T-helper 2 cell treated with Interferon-gamma antibody and Interleukin-4, amounts not matched to agents 5 μg/mL and 100 μg/mL, for 36 hours (primary cell): ENCODE results near the gene MED9.
"Not testable (repeated sequence)": the region's sequence is repeated elsewhere in the genome, so short reads cannot be mapped to it uniquely, and the experiment has no call there.

ENCODE experiments used
- DNase-seq: peaks from one replicate; pipeline ENCODE4 v3.0.0; 2021; ENCODE audit warnings: low spot score
- H3K27ac Mint-ChIP-seq: one replicate; pipeline ENCODE4 v1.8.0; 2021; ENCODE audit warnings: mild to moderate bottlenecking, mixed read lengths
- H3K27me3 Mint-ChIP-seq: one replicate; pipeline ENCODE4 v1.8.0; 2021; ENCODE audit warnings: low read depth, mixed read lengths
- H3K36me3 Mint-ChIP-seq: one replicate; pipeline ENCODE4 v1.8.0; 2021; ENCODE audit warnings: low read depth, mixed read lengths
- H3K4me1 Mint-ChIP-seq: one replicate; pipeline ENCODE4 v1.8.0; 2021; ENCODE audit warnings: low read depth, mixed read lengths
- H3K4me3 Mint-ChIP-seq: one replicate; pipeline ENCODE4 v1.8.0; 2022; ENCODE audit warnings: mild to moderate bottlenecking, moderate library complexity, mixed read lengths
- H3K9me3 Mint-ChIP-seq: one replicate; pipeline ENCODE4 v1.8.0; 2021; ENCODE audit warnings: mixed read lengths

Gene MED9, protein sequence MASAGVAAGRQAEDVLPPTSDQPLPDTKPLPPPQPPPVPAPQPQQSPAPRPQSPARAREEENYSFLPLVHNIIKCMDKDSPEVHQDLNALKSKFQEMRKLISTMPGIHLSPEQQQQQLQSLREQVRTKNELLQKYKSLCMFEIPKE

DNA sequence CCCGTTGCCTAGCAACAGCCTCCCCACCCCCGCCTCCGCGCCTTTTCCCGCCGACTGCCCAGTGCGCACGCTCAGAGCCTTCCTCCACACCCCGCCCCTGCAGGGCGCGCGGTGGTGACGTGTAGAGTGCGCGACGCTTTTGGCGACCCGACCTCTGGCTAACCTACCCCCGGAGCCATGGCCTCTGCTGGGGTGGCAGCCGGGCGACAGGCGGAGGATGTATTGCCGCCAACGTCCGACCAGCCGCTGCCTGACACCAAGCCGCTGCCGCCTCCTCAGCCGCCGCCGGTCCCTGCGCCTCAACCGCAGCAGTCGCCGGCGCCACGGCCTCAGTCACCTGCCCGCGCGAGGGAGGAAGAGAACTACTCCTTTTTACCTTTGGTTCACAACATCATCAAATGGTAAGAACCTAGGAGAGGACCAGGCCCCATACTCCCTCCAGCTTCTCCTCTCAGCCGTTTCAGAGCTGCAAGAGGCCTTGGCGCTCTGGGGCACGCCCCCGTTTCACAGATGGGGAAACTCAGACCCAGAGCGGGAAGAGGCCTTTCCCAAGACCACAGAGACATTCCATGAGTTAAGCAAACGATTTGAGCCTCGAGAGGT, at the start of gene MED9:
Gene MED9, plus strand, starts transcription at position 136 of the 603 bp plus-strand sequence. Its CDS starts 42 bp downstream, at position 178.
- Mint-ChIP-seq H3K4me3 (peak within 1 kb of the TSS; percentile 93), H3K4me1 (peaks cover 20% of the 10 kb centered on the region), H3K36me3 (peaks cover 12% of the 10 kb centered on the region), H3K27ac (peak within 1 kb of the TSS; percentile 89), H3K9me3 (no peaks in the 10 kb centered on the region), H3K27me3 (peaks cover 12% of the 10 kb centered on the region)
- DNase-seq = peak; percentile 92

DNA sequence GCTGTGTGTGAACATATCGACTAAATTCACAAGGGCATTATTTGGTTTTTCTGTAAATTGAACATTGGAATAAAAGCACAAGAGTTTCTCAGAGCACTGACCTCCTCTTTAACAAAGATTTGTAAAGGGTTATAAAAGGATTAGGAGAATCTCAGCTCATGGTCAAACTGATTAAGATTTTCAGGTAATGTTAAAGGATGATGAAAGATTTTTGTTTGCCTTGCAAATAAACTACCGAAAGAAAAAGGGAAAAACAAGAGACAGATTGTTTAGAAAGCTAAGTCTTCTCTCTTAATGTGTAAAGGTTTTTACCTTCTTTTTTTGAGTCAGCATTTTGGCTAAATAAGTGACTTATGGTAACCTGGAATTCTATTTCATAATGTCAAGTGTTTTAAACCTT, 47.6 kb upstream of the MED9 start:
- DNase-seq = no peak
- Mint-ChIP-seq H3K36me3 (no peaks in the 10 kb centered on the region), H3K4me1 (no peaks in the 10 kb centered on the region), H3K9me3 (no peaks in the 10 kb centered on the region), H3K27me3 (peaks cover 22% of the 10 kb centered on the region), H3K4me3 (no peak overlapping the region), H3K27ac (no peak overlapping the region)

DNA sequence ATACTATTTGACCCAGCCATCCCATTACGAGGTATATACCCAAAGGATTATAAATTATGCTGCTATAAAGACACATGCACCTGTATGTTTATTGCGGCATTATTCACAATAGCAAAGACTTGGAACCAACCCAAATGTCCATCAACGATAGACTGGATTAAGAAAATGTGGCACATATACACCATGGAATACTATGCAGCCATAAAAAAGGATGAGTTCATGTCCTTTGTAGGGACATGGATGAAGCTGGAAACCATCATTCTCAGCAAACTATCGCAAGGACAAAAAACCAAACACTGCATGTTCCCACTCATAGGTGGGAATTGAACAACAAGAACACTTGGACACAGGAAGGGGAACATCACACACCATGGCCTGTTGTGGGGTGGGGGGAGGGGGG, 45.9 kb upstream of the MED9 start:
- not testable (repeated sequence) for DNase-seq, H3K27ac Mint-ChIP-seq, H3K4me3 Mint-ChIP-seq, H3K9me3 Mint-ChIP-seq, H3K4me1 Mint-ChIP-seq, H3K36me3 Mint-ChIP-seq
- peaks cover 22% of the 10 kb centered on the region for H3K27me3 Mint-ChIP-seq

DNA sequence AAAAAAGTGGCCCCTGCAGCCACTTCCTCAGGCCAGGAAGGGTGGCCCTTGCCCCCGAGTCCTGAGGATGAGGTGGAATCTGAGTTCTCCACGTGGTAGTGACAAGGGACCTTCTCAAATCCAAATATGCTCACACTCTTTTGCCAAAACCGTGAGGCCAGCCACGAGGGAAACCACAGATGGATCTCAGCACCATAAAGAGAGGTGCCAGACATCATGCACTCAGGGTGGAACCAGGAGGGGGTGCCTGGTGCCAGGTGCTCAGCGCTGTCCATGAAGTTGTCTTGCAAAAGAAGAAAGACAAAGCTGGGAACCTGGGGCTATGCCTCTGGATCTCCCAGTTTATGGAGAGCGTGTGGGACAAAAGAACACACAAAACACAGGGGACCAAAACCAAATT, 45.2 kb upstream of the MED9 start:
- no peaks in the 10 kb centered on the region for H3K36me3 Mint-ChIP-seq
- H3K27ac Mint-ChIP-seq = no peak overlapping the region
- DNase-seq = no peak
- peaks cover 22% of the 10 kb centered on the region for H3K27me3 Mint-ChIP-seq
- no peaks in the 10 kb centered on the region for H3K4me1 Mint-ChIP-seq
- H3K4me3 Mint-ChIP-seq = no peak overlapping the region
- H3K9me3 Mint-ChIP-seq = no peaks in the 10 kb centered on the region

DNA sequence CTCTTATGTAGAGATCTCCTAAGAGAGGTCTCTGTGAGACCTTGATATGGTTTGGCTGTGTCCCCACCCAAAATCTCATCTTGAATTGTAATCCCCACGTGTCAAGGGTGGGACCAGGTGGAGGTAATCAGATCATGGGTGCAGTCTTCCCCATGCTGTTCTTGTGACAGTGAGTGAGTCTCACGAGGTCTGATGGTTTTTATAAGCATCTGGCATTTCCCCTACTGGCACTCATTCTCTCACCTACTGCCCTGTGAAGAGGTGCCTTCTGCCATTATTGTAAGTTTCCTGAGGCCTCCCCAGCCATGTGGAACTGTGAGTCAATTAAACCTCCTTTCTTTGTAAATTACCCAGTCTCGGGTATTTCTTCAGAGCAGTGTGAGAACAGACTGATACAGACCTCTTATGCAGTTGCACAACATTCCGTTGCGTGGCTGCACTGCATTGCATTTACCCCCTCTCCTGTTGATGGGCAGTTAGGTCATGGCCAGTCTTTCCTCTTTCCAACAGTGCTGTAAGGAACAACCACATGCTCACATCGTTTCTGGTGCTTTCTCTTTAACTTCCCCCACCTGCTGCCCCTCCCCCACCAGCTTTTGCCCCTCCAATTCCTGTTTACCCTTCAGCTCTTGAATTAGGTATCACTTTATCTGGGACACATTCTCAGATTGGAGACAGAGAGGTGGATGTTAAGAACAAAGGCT, 43.6 kb upstream of the MED9 start:
- DNase-seq = no peak
- peaks cover 21% of the 10 kb centered on the region for H3K27me3 Mint-ChIP-seq
- H3K36me3 Mint-ChIP-seq = no peaks in the 10 kb centered on the region
- H3K4me1 Mint-ChIP-seq = no peaks in the 10 kb centered on the region
- no peak overlapping the region for H3K27ac Mint-ChIP-seq
- H3K9me3 Mint-ChIP-seq = no peaks in the 10 kb centered on the region
- no peak overlapping the region for H3K4me3 Mint-ChIP-seq

DNA sequence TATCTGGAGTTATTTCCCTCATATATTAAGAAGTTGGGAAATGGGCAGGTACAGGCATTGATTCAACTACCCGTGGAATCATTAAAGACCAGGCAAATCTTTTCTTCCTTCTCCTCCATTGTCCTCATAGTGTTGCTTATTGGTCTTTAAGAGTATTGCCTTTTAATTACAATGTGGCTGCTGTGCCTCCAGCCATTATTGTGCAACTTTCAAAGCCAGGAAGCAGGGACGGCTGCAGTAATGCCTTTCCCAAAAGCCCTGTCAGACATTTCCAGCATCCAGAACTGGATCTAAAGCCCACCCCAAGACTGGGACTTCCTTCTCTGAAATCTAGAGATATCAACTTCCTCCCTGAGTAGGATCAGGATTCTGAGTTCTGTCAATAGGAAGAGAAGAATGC, 42.3 kb upstream of the MED9 start:
- Mint-ChIP-seq H3K36me3 (no peaks in the 10 kb centered on the region), H3K9me3 (no peaks in the 10 kb centered on the region), H3K27ac (no peak overlapping the region), H3K27me3 (peaks cover 11% of the 10 kb centered on the region), H3K4me3 (no peak overlapping the region), H3K4me1 (no peaks in the 10 kb centered on the region)
- DNase-seq = no peak

DNA sequence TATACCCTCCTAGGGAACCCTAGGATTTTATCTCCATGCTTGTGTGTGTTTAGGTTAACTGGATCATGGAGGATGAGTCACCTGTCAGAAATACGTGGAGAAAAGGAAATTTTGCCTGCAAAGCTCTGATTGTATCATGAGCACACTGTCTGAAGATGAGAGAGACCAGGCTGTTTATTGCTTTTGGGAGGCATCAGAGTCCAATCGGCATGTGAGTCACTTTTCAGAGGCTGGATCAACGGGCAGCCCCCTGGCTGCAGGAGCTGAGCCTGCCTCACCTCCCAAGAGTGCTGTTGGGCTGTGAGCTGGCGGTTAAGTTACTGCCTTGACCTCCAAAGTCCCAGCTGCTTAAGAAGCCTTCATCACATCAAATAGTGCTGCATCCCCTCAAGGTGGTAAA, 41.5 kb upstream of the MED9 start:
- H3K4me1 Mint-ChIP-seq = no peaks in the 10 kb centered on the region
- no peaks in the 10 kb centered on the region for H3K36me3 Mint-ChIP-seq
- H3K4me3 Mint-ChIP-seq = no peak overlapping the region
- H3K9me3 Mint-ChIP-seq = no peaks in the 10 kb centered on the region
- DNase-seq = no peak
- H3K27me3 Mint-ChIP-seq = peaks cover 6% of the 10 kb centered on the region
- H3K27ac Mint-ChIP-seq = no peak overlapping the region

DNA sequence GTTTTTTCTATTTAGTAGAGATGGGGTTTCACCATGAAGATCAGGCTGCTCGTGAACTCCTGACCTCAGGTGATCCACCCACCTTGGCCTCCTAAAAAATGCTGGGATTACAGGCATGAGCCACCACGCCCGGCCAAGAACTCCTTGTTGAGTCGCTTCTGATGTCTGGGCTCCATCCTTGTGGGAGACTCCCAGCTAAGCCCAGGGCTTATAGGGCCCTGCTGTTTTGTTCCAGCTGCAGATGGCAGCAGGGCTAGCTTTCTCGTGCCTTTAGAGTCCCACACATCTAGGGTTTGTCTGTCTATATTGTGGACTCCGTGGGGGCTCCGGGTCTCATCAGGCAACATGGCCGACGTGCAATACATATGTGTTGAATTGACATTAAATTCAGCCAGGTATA, 39.3 kb upstream of the MED9 start:
- H3K4me3 Mint-ChIP-seq = no peak overlapping the region
- no peak for DNase-seq
- no peaks in the 10 kb centered on the region for H3K36me3 Mint-ChIP-seq
- H3K27me3 Mint-ChIP-seq = peaks cover 4% of the 10 kb centered on the region
- no peak overlapping the region for H3K27ac Mint-ChIP-seq
- H3K4me1 Mint-ChIP-seq = no peaks in the 10 kb centered on the region
- H3K9me3 Mint-ChIP-seq = no peaks in the 10 kb centered on the region

DNA sequence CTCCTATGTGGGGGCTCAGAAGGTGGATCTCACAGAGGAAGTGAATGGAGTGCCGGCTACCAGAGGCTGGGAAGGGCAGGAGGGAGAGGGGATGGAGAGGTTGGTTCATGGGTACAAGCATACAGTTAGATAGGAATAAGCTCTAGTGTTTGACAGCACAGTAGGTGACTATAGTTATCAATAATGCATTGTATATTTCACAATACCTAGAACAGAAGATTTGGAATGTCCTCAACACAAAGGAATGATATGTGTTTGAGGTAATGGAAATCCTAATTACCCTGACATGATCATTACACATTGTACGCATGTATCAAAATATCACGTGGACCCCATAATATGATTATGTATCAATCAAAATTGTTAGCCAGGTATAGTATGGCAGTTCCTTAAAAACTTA, 38.9 kb upstream of the MED9 start:
- no peak overlapping the region for H3K27ac Mint-ChIP-seq
- no peaks in the 10 kb centered on the region for H3K4me1 Mint-ChIP-seq
- no peaks in the 10 kb centered on the region for H3K9me3 Mint-ChIP-seq
- H3K36me3 Mint-ChIP-seq = no peaks in the 10 kb centered on the region
- no peak for DNase-seq
- H3K27me3 Mint-ChIP-seq = peaks cover 4% of the 10 kb centered on the region
- no peak overlapping the region for H3K4me3 Mint-ChIP-seq

DNA sequence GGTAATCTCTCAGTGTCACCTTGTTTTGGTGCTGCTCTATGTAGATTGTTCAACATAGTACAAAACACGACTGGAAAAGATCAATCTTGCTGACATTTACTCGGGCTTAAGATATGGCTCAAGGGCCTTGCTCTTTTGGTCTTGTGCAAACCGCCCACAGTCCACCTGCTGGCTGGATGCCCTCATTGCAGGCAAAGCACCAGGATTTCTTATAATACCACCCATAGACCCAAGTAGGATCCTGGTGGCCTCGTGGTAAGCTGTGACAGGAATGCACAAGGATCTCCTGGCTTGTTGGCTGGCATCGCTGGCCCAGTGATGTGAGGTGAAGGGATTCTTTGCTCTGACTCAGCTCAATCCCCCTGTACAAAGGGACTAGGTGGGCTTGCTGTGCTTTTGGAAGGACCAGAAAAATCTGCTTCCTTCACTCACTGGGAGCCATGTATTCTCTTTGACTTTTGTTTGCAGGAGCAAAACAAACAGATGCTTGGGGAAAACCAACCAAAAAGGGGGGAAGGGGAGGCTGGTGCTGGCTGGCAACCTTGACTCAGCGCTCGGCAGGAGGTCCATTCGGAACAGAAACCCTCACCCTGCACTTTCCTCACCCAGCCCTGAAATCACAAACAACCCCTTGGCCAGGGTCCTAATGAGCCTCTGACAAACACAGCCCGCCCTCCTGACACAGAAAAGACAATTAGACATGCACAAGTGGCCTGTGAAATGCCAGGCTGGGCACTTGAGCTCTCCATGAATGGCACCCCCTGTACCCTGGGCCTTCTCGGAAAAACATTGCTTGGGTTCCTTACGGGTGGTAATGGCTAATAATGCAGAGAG, 36.6 kb upstream of the MED9 start:
- Mint-ChIP-seq H3K4me3 (no peak overlapping the region), H3K36me3 (no peaks in the 10 kb centered on the region), H3K27ac (no peak overlapping the region), H3K4me1 (no peaks in the 10 kb centered on the region), H3K27me3 (no peaks in the 10 kb centered on the region), H3K9me3 (no peaks in the 10 kb centered on the region)
- peak; percentile 57 for DNase-seq

DNA sequence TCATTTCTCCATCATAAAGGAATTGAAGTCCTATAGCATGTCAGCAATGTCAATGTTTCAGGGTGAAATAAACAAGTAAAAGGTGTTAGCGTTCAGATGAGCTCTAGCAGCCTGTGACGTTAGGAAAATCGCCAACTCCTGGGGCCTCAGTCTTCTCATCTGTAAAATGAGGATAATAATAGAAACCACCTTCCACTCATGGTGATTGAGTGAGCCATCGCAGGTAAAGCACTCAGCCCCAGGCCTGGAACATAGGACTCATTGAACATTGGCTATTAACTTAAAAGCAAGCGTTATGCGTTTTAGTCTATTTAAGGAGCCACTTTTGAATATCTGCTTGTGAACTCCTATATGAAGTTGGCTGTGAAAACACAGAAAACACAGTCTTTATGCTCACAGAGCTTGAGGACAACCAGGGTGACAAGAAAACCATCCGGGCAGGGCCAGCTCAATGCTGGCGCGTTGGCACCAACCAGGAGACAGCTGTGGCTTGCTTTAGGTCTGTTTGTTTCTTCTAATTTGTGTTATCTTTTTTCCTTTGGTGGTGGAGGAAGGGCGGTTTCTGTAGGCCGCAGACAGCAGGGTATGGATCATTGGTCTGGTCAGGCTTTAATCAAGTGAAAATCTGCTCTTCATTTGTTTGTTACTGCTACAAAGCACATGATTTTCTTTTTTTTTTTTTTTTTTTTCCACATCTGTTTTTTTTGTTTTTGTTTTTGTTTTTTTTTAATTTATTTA, 35.7 kb upstream of the MED9 start:
- H3K27ac Mint-ChIP-seq = no peak overlapping the region
- DNase-seq = no peak

DNA sequence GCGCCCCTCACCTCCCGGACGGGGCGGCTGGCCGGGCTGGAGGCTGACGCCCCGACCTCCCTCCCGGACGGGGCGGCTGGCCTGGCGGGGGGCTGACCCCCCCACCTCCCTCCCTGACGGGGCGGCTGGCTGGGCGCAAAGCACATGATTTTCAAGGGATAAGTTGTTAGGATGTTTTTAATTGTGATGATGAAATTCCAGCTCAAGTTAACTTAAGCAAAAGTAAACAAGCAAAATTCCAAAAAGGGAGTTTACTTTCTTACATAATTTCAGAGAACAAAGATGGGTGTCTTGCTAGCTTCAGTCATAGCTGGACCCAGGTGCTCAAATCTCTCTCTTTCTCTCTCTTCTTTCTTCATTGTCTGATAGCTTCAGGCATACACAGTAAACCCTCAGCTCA, 33.6 kb upstream of the MED9 start:
- no peaks in the 10 kb centered on the region for H3K27me3 Mint-ChIP-seq
- no peak for DNase-seq
- no peak overlapping the region for H3K27ac Mint-ChIP-seq
- no peak overlapping the region for H3K4me3 Mint-ChIP-seq
- H3K4me1 Mint-ChIP-seq = no peaks in the 10 kb centered on the region
- no peaks in the 10 kb centered on the region for H3K9me3 Mint-ChIP-seq
- H3K36me3 Mint-ChIP-seq = no peaks in the 10 kb centered on the region

More for the DNA sequence above, 35.7 kb upstream of the MED9 start:
- no peaks in the 10 kb centered on the region for H3K4me1 Mint-ChIP-seq
- no peaks in the 10 kb centered on the region for H3K9me3 Mint-ChIP-seq
- no peaks in the 10 kb centered on the region for H3K36me3 Mint-ChIP-seq
- H3K27me3 Mint-ChIP-seq = no peaks in the 10 kb centered on the region
- no peak overlapping the region for H3K4me3 Mint-ChIP-seq

DNA sequence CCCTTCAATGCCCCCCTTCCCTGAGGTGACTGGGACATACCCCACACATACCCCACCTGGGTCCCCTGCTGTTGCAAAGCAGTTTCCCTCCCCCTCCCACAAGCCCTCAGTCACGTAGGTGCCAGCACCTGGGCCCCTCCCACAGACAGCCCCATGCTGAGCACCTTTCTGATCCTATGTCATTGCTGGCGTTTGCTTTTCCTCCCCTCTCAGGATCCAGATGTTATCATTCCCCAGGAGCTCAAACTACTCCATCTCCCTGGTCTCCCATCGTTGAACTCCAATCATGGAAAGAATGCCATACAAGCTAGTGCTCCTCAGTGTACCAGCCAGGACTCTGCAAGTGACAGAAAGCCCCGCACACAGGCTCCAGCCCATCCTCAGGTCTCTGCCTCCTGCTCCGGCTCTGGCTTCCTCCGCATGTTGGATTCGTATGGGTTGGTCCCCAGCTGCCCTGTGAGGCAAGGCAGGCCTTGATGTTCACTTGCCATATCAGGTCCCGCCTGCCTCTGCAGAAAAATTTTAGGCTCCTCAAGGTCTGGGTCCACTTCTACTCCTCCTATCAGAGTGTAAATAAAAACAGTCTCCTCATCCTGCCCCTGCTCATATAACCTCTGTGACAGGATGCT, 31.4 kb upstream of the MED9 start:
- H3K36me3 Mint-ChIP-seq = no peaks in the 10 kb centered on the region
- H3K27ac Mint-ChIP-seq = no peak overlapping the region
- no peak overlapping the region for H3K4me3 Mint-ChIP-seq
- H3K4me1 Mint-ChIP-seq = no peaks in the 10 kb centered on the region
- no peak for DNase-seq
- H3K9me3 Mint-ChIP-seq = no peaks in the 10 kb centered on the region
- H3K27me3 Mint-ChIP-seq = no peaks in the 10 kb centered on the region
